Measurements from ENCODE around the gene SLCO2B1. TPM values are rescaled to one million over a fixed set of nuclear protein-coding genes. Genes with fewer than 3 reads are reported as not detected.

The SLCO2B1 gene
- polyA plus RNA-seq, 6 donors from 2014 or later: not detected

GRCh38 chr11:75204685-75205563 is 54.0 kb downstream of the SLCO2B1 start:
- Mint-ChIP-seq H3K4me3 (no peak overlapping the region), H3K9me3 (no peaks in the 10 kb centered on the region), H3K27me3 (peaks cover 11 to 24% (median 23%) of the 10 kb centered on the region in 3 donors), H3K27ac (no peak overlapping the region), H3K36me3 (no peaks in the 10 kb centered on the region), H3K4me1 (no peaks in the 10 kb centered on the region)
- DNase-seq: peak; percentile 44
- ATAC-seq (ENCODE audit: low read depth in 2 of 2): peak; percentile 49 to 59

GRCh38 chr11:75205564-75206020 is 54.7 kb downstream of the SLCO2B1 start:
- Mint-ChIP-seq H3K9me3 (no peaks in the 10 kb centered on the region), H3K4me3 (no peak overlapping the region), H3K27ac (no peak overlapping the region), H3K36me3 (no peaks in the 10 kb centered on the region), H3K27me3 (peaks cover 11 to 24% (median 16%) of the 10 kb centered on the region in 3 donors), H3K4me1 (no peaks in the 10 kb centered on the region)
- no peak for ATAC-seq (ENCODE audit: low read depth in 2 of 2)
- no peak for DNase-seq

GRCh38 chr11:75208446-75208845 is 57.5 kb downstream of the SLCO2B1 start:
- no peak for DNase-seq
- no peak overlapping the region for H3K4me3 Mint-ChIP-seq
- no peaks in the 10 kb centered on the region for H3K4me1 Mint-ChIP-seq
- peaks cover 18 to 27% (median 20%) of the 10 kb centered on the region in 3 donors for H3K27me3 Mint-ChIP-seq
- no peak overlapping the region for H3K27ac Mint-ChIP-seq
- no peak for ATAC-seq (ENCODE audit: low read depth in 2 of 2)
- H3K9me3 Mint-ChIP-seq: peaks cover 0 to 2% (median 0%) of the 10 kb centered on the region in 7 donors
- H3K36me3 Mint-ChIP-seq: no peaks in the 10 kb centered on the region

GRCh38 chr11:75212411-75212810 is 61.5 kb downstream of the SLCO2B1 start:
- Mint-ChIP-seq H3K4me1 (no peaks in the 10 kb centered on the region), H3K27me3 (peaks cover 14 to 38% (median 38%) of the 10 kb centered on the region in 3 donors), H3K27ac (no peak overlapping the region), H3K9me3 (peaks cover 0 to 8% (median 2%) of the 10 kb centered on the region in 7 donors), H3K4me3 (no peak overlapping the region), H3K36me3 (no peaks in the 10 kb centered on the region)
- ATAC-seq (ENCODE audit: low read depth in 2 of 2) (no peak), DNase-seq (no peak)

- DNase-seq: peak; percentile 42
- Mint-ChIP-seq H3K4me1 (no peaks in the 10 kb centered on the region), H3K4me3 (no peak overlapping the region), H3K27me3 (peaks cover 31 to 58% (median 43%) of the 10 kb centered on the region in 3 donors), H3K36me3 (no peaks in the 10 kb centered on the region), H3K9me3 (peaks cover 0 to 8% (median 2%) of the 10 kb centered on the region in 7 donors), H3K27ac (no peak overlapping the region)
- no peak for ATAC-seq (ENCODE audit: low read depth in 2 of 2)
Measured at GRCh38 chr11:75214411-75214821, 63.5 kb downstream of the SLCO2B1 start.

- Mint-ChIP-seq H3K27me3 (peaks cover 34 to 62% (median 48%) of the 10 kb centered on the region in 3 donors), H3K4me3 (no peak overlapping the region), H3K36me3 (no peaks in the 10 kb centered on the region), H3K4me1 (no peaks in the 10 kb centered on the region), H3K9me3 (peaks cover 0 to 8% (median 2%) of the 10 kb centered on the region in 7 donors), H3K27ac (no peak overlapping the region)
- ATAC-seq (ENCODE audit: low read depth in 2 of 2) (no peak), DNase-seq (no peak)
Measured at GRCh38 chr11:75214843-75215242, 63.9 kb downstream of the SLCO2B1 start.

- H3K27ac Mint-ChIP-seq: no peak overlapping the region
- no peak overlapping the region for H3K4me3 Mint-ChIP-seq
- H3K9me3 Mint-ChIP-seq: peaks cover 0 to 4% (median 0%) of the 10 kb centered on the region in 7 donors
- no peak for DNase-seq
- no peaks in the 10 kb centered on the region for H3K36me3 Mint-ChIP-seq
- ATAC-seq (ENCODE audit: low read depth in 2 of 2): no peak
- H3K27me3 Mint-ChIP-seq: peaks cover 28 to 45% (median 35%) of the 10 kb centered on the region in 3 donors
- H3K4me1 Mint-ChIP-seq: no peaks in the 10 kb centered on the region
Measured at GRCh38 chr11:75219869-75220268, 69.0 kb downstream of the SLCO2B1 start.

- Mint-ChIP-seq H3K9me3 (peaks cover 0 to 2% (median 0%) of the 10 kb centered on the region in 7 donors), H3K4me3 (no peak overlapping the region), H3K36me3 (no peaks in the 10 kb centered on the region), H3K27ac (no peak overlapping the region), H3K4me1 (no peaks in the 10 kb centered on the region), H3K27me3 (peaks cover 17 to 43% (median 27%) of the 10 kb centered on the region in 3 donors)
- DNase-seq: no peak
- ATAC-seq (ENCODE audit: low read depth in 2 of 2): no peak
Measured at GRCh38 chr11:75223954-75224643, 73.2 kb downstream of the SLCO2B1 start.

- Mint-ChIP-seq H3K27ac (no peak overlapping the region), H3K4me3 (peak overlapping the region in 1 of 8 donors; percentile 52), H3K36me3 (peaks cover 0 to 7% of the 10 kb centered on the region in 2 donors), H3K27me3 (peaks cover 17 to 45% (median 29%) of the 10 kb centered on the region in 3 donors), H3K4me1 (no peaks in the 10 kb centered on the region), H3K9me3 (peaks cover 0 to 3% (median 0%) of the 10 kb centered on the region in 7 donors)
- DNase-seq: no peak
- ATAC-seq (ENCODE audit: low read depth in 2 of 2): no peak
Measured at GRCh38 chr11:75225794-75226193, 74.9 kb downstream of the SLCO2B1 start.

GRCh38 chr11:75229466-75229865 is 78.6 kb downstream of the SLCO2B1 start:
- H3K36me3 Mint-ChIP-seq: peaks cover 0 to 14% of the 10 kb centered on the region in 2 donors
- no peak overlapping the region for H3K4me3 Mint-ChIP-seq
- ATAC-seq (ENCODE audit: low read depth in 2 of 2) (no peak), DNase-seq (no peak)
- no peaks in the 10 kb centered on the region for H3K4me1 Mint-ChIP-seq
- H3K27ac Mint-ChIP-seq: no peak overlapping the region
- H3K9me3 Mint-ChIP-seq: peaks cover 0 to 5% (median 2%) of the 10 kb centered on the region in 7 donors
- H3K27me3 Mint-ChIP-seq: peaks cover 38 to 68% (median 60%) of the 10 kb centered on the region in 3 donors

GRCh38 chr11:75230621-75231020 is 79.7 kb downstream of the SLCO2B1 start:
- no peak for DNase-seq
- Mint-ChIP-seq H3K9me3 (peaks cover 0 to 5% (median 2%) of the 10 kb centered on the region in 7 donors), H3K27ac (no peak overlapping the region), H3K27me3 (peaks cover 45 to 65% (median 58%) of the 10 kb centered on the region in 3 donors), H3K4me3 (no peak overlapping the region), H3K4me1 (no peaks in the 10 kb centered on the region), H3K36me3 (peaks cover 0 to 14% of the 10 kb centered on the region in 2 donors)
- no peak for ATAC-seq (ENCODE audit: low read depth in 2 of 2)

- H3K27ac Mint-ChIP-seq: no peak overlapping the region
- no peak for DNase-seq
Measured at GRCh38 chr11:75233754-75234172, 82.9 kb downstream of the SLCO2B1 start.

GRCh38 chr11:75236062-75236461 is 85.2 kb downstream of the SLCO2B1 start:
- peaks cover 0 to 5% (median 2%) of the 10 kb centered on the region in 7 donors for H3K9me3 Mint-ChIP-seq
- no peak for DNase-seq
- no peak overlapping the region for H3K27ac Mint-ChIP-seq
- peaks cover 0 to 6% of the 10 kb centered on the region in 2 donors for H3K36me3 Mint-ChIP-seq
- peaks cover 0 to 4% (median 0%) of the 10 kb centered on the region in 3 donors for H3K4me1 Mint-ChIP-seq
- ATAC-seq (ENCODE audit: low read depth in 2 of 2): no peak
- no peak overlapping the region for H3K4me3 Mint-ChIP-seq
- H3K27me3 Mint-ChIP-seq: peaks cover 49 to 87% (median 78%) of the 10 kb centered on the region in 3 donors

More at GRCh38 chr11:75233754-75234172, 82.9 kb downstream of the SLCO2B1 start:
- Mint-ChIP-seq H3K9me3 (peaks cover 0 to 5% (median 2%) of the 10 kb centered on the region in 7 donors), H3K4me3 (peak overlapping the region in 1 of 8 donors; percentile 17), H3K4me1 (no peaks in the 10 kb centered on the region), H3K27me3 (peaks cover 57 to 80% (median 77%) of the 10 kb centered on the region in 3 donors), H3K36me3 (peaks cover 0 to 14% of the 10 kb centered on the region in 2 donors)
- no peak for ATAC-seq (ENCODE audit: low read depth in 2 of 2)

All from naive B cell (primary cell).